ENCODE data around the gene NUDT21. TPM values are rescaled to one million over a fixed set of nuclear protein-coding genes. Genes with fewer than 3 reads are reported as not detected.

The NUDT21 gene
- total RNA-seq, 1 donor = 67.6 TPM

DNA sequence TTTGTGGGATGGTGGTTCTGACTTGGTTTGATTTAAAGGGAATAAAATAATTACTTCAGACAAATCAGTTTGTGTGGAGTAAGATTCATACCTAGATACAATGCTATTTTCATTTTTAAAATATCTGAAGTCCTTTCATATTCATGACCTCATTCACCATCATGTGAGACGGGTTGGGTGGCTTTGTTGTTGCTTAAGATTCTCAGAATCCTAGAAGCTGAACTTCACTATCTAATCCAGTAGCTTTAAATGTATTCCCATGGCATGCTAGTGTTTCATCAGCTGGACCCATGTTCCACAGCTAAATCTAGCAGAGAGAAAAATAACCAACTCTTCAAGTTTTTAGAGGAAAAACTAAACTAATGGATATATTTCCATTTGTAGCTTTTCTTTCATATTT, 23.0 kb downstream of the NUDT21 start:
- Histone ChIP-seq H3K27me3 (ENCODE audit: insufficient read depth, low read length) (no peaks in the 10 kb centered on the region), H3K4me1 (ENCODE audit: insufficient read depth, low read length) (peaks cover 18% of the 10 kb centered on the region), H3K9me3 (ENCODE audit: low read depth, low read length) (no peaks in the 10 kb centered on the region), H3K4me3 (ENCODE audit: low read length) (no peak overlapping the region)

GRCh38 chr16:56426585-56426984, 24.5 kb downstream of the NUDT21 start:
- no peaks in the 10 kb centered on the region for H3K27me3 ChIP-seq (ENCODE audit: insufficient read depth, low read length)
- no peak overlapping the region for H3K4me3 ChIP-seq (ENCODE audit: low read length)
- no peaks in the 10 kb centered on the region for H3K9me3 ChIP-seq (ENCODE audit: low read depth, low read length)
- H3K4me1 ChIP-seq (ENCODE audit: insufficient read depth, low read length) = peaks cover 33% of the 10 kb centered on the region

- Histone ChIP-seq H3K4me1 (ENCODE audit: insufficient read depth, low read length) (peaks cover 42% of the 10 kb centered on the region), H3K9me3 (ENCODE audit: low read depth, low read length) (no peaks in the 10 kb centered on the region), H3K4me3 (ENCODE audit: low read length) (peak within 1 kb of the TSS; percentile 82), H3K27me3 (ENCODE audit: insufficient read depth, low read length) (no peaks in the 10 kb centered on the region)
Observed at GRCh38 chr16:56425439-56425832, 25.7 kb downstream of the NUDT21 start, which contains the start of gene AMFR. Gene AMFR, minus strand, starts transcription at chr16:56425545. Its CDS starts 218 bp downstream, at chr16:56425327.

GRCh38 chr16:56424791-56425438, 26.2 kb downstream of the NUDT21 start:
- H3K4me1 ChIP-seq (ENCODE audit: insufficient read depth, low read length) = peaks cover 43% of the 10 kb centered on the region
- H3K9me3 ChIP-seq (ENCODE audit: low read depth, low read length) = no peaks in the 10 kb centered on the region
- no peaks in the 10 kb centered on the region for H3K27me3 ChIP-seq (ENCODE audit: insufficient read depth, low read length)
- H3K4me3 ChIP-seq (ENCODE audit: low read length) = peak overlapping the region; percentile 82

DNA sequence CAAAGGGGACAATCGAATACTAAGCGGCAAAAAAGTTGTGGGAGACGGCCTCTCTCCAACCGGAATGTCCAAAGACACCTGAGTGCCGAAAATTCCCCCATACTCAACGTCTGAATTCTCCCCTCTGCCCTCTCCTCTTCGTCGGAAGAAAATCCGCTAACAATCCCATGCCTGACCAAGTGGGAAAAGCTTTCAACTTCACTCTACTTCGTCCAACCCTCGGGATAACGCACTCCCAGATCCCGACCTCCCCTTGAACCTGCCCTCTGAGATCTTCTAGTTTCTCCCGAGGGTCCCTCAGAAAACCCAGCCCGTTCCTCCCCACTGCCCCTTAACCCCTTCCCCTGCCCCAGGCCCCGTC, 26.7 kb downstream of the NUDT21 start:
- Histone ChIP-seq H3K27me3 (ENCODE audit: insufficient read depth, low read length) (no peaks in the 10 kb centered on the region), H3K4me3 (ENCODE audit: low read length) (peak overlapping the region; percentile 82), H3K4me1 (ENCODE audit: insufficient read depth, low read length) (peaks cover 43% of the 10 kb centered on the region), H3K9me3 (ENCODE audit: low read depth, low read length) (no peaks in the 10 kb centered on the region)

DNA sequence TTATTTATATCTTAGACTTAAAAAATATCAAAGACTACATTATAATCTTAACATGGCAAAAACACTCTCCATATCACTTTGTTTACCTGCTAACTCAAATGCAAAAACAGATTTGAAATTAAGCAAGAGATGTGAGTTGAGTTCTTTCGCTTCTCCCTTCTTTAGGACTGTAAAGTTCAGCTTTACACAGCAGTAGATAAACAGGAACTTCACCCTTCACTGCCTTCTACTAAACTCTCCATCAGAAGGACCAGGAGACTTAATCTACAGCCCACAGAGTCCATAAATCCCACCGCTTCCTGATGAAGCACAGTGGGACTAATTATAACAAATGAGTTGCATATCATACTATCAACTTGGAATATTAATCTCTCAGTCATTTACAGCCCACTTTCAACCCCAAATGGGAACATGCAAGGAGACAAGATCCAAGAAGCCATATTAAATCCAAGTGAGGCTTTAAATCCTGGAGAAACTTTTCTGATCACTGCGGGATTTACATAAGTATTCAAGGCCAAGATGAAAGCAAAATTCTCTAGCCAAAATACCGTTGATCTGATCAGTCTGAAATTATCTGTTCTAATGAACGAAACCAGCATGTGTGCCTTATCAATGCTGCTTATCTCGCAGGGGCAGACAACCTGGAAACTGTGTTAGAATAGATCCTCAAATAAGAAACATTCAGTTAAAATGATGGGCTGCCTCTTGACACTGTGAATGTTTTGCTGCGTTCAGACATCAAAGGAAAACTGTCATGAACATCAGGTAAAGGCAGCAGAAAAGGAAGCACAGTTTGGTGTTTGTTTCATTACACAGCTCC, 27.3 kb downstream of the NUDT21 start:
- Histone ChIP-seq H3K4me3 (ENCODE audit: low read length) (peak overlapping the region; percentile 82), H3K27me3 (ENCODE audit: insufficient read depth, low read length) (no peaks in the 10 kb centered on the region), H3K4me1 (ENCODE audit: insufficient read depth, low read length) (peaks cover 43% of the 10 kb centered on the region)

GRCh38 chr16:56422896-56423441, 28.2 kb downstream of the NUDT21 start:
- Histone ChIP-seq H3K9me3 (ENCODE audit: low read depth, low read length) (no peaks in the 10 kb centered on the region), H3K4me3 (ENCODE audit: low read length) (no peak overlapping the region), H3K4me1 (ENCODE audit: insufficient read depth, low read length) (peaks cover 43% of the 10 kb centered on the region), H3K27me3 (ENCODE audit: insufficient read depth, low read length) (no peaks in the 10 kb centered on the region)

More for the DNA sequence above, 27.3 kb downstream of the NUDT21 start:
- no peaks in the 10 kb centered on the region for H3K9me3 ChIP-seq (ENCODE audit: low read depth, low read length)

- Histone ChIP-seq H3K27me3 (ENCODE audit: insufficient read depth, low read length) (no peaks in the 10 kb centered on the region), H3K4me1 (ENCODE audit: insufficient read depth, low read length) (peaks cover 45% of the 10 kb centered on the region), H3K4me3 (ENCODE audit: low read length) (no peak overlapping the region), H3K9me3 (ENCODE audit: low read depth, low read length) (no peaks in the 10 kb centered on the region)
Observed at GRCh38 chr16:56421976-56422669, 29.0 kb downstream of the NUDT21 start.

GRCh38 chr16:56421313-56421712, 29.8 kb downstream of the NUDT21 start:
- no peaks in the 10 kb centered on the region for H3K9me3 ChIP-seq (ENCODE audit: low read depth, low read length)
- no peaks in the 10 kb centered on the region for H3K27me3 ChIP-seq (ENCODE audit: insufficient read depth, low read length)
- peaks cover 50% of the 10 kb centered on the region for H3K4me1 ChIP-seq (ENCODE audit: insufficient read depth, low read length)
- no peak overlapping the region for H3K4me3 ChIP-seq (ENCODE audit: low read length)

GRCh38 chr16:56420613-56421012, 30.5 kb downstream of the NUDT21 start:
- peaks cover 52% of the 10 kb centered on the region for H3K4me1 ChIP-seq (ENCODE audit: insufficient read depth, low read length)
- H3K4me3 ChIP-seq (ENCODE audit: low read length) = no peak overlapping the region
- H3K9me3 ChIP-seq (ENCODE audit: low read depth, low read length) = no peaks in the 10 kb centered on the region
- no peaks in the 10 kb centered on the region for H3K27me3 ChIP-seq (ENCODE audit: insufficient read depth, low read length)

DNA sequence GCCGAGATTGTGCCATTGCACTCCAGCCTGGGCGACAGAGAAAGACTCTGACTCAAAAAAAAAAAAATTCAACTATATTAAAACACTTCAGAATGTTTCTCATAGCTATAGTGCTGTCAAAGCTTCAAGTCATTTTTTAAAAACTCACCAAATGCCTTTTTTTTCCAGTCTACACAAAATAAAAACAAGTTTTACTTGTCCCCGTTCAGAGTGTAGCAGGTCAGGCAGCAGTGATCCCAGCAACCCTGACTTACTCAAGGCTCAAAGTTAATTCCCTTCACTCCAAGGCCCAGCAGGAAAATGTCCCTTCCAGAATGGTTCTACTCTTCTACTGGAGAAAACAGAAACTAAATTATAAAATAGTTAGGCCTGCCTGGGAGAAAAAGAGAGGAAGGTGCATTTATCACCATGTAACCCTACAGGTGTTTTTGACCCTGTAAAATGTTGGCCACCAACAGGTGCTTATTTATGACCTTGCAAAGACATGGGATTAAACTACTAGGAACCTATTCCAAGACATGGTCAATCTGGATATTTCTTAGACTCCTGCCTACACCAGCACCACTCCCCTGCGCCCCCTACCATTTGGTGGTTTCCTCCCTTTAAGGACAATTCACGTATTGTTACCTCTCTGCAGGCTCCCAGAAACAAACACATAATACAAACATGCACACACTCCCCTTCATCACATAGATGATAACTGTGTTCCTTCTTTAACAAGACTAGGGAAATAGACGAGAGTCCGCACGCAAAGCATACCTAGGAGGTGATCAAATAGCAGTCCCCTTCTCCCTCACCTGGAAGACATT, 31.2 kb downstream of the NUDT21 start:
- Histone ChIP-seq H3K4me1 (ENCODE audit: insufficient read depth, low read length) (peaks cover 59% of the 10 kb centered on the region), H3K9me3 (ENCODE audit: low read depth, low read length) (no peaks in the 10 kb centered on the region)

GRCh38 chr16:56417138-56417537, 34.0 kb downstream of the NUDT21 start:
- Histone ChIP-seq H3K27me3 (ENCODE audit: insufficient read depth, low read length) (no peaks in the 10 kb centered on the region), H3K9me3 (ENCODE audit: low read depth, low read length) (no peaks in the 10 kb centered on the region), H3K4me3 (ENCODE audit: low read length) (no peak overlapping the region), H3K4me1 (ENCODE audit: insufficient read depth, low read length) (peaks cover 37% of the 10 kb centered on the region)

More for the DNA sequence above, 31.2 kb downstream of the NUDT21 start:
- H3K4me3 ChIP-seq (ENCODE audit: low read length) = no peak overlapping the region
- H3K27me3 ChIP-seq (ENCODE audit: insufficient read depth, low read length) = no peaks in the 10 kb centered on the region

DNA sequence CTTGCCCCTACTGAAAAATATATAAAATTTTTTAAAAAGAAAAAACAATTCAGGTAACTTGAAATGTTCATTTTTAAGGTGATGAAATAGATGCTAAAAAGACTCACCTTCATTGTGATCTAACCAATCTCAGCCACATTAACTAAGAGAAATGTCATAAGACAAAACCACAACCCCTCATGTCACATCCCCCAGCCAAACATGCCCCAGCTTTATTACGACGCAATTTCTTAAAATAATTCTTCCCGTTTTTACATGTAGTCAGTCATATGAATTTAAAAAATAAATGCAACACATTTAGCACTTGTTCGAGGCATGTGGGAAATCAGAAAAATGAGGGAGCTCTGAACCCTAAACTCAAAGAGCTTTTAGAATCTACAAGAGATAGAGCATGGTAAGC, 35.3 kb downstream of the NUDT21 start:
- Histone ChIP-seq H3K4me3 (ENCODE audit: low read length) (no peak overlapping the region), H3K27me3 (ENCODE audit: insufficient read depth, low read length) (no peaks in the 10 kb centered on the region), H3K9me3 (ENCODE audit: low read depth, low read length) (no peaks in the 10 kb centered on the region), H3K4me1 (ENCODE audit: insufficient read depth, low read length) (peaks cover 26% of the 10 kb centered on the region)

- no peak overlapping the region for H3K4me3 ChIP-seq (ENCODE audit: low read length)
- H3K9me3 ChIP-seq (ENCODE audit: low read depth, low read length) = no peaks in the 10 kb centered on the region
- H3K4me1 ChIP-seq (ENCODE audit: insufficient read depth, low read length) = peaks cover 22% of the 10 kb centered on the region
- no peaks in the 10 kb centered on the region for H3K27me3 ChIP-seq (ENCODE audit: insufficient read depth, low read length)
Observed at GRCh38 chr16:56414366-56414765, 36.8 kb downstream of the NUDT21 start.
